GM21515 (cell line): ENCODE data around the gene PAGE2.
"Not testable (repeated sequence)": the region's sequence is repeated elsewhere in the genome, so short reads cannot be mapped to it uniquely, and the experiment has no call there.

ENCODE experiments used
- ATAC-seq: cut with Tn5 transposase; IDR thresholded peaks from one replicate; pipeline ENCODE4 v1.9.1; 2021; ENCODE audit not compliant: unreplicated experiment

PAGE2 gene

GRCh38 chrX:55120761-55121358 is 32.0 kb downstream of the PAGE2 start:
- ATAC-seq = no peak

GRCh38 chrX:55123900-55124299 is 35.1 kb downstream of the PAGE2 start:
- ATAC-seq = no peak

- ATAC-seq = no peak
Measured at GRCh38 chrX:55127692-55128091, 38.9 kb downstream of the PAGE2 start.

DNA sequence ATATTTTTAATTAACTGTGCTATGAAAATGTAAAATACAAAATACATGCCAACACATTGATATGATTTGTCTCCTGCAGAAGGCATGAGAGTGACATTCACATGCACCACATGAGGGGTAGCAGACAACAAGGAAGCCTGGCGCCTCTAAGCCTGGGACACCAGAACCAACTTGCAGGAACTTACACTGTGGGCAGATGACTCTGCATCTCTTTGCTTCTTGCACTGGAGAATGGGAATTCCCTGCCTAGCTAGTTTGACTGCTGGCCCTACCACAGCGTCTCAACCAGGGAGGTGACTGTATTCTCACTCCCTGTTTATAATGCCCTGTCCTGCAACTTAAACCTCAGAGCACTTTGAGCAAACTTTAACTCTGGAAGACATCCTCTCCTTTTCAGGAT is 40.5 kb downstream of the PAGE2 start:
- no peak for ATAC-seq

- ATAC-seq = no peak
Measured at GRCh38 chrX:55130481-55130880, 41.7 kb downstream of the PAGE2 start.

- no peak for ATAC-seq
Measured at GRCh38 chrX:55132416-55132815, 43.6 kb downstream of the PAGE2 start.

GRCh38 chrX:55135171-55135570 is 46.4 kb downstream of the PAGE2 start:
- no peak for ATAC-seq

DNA sequence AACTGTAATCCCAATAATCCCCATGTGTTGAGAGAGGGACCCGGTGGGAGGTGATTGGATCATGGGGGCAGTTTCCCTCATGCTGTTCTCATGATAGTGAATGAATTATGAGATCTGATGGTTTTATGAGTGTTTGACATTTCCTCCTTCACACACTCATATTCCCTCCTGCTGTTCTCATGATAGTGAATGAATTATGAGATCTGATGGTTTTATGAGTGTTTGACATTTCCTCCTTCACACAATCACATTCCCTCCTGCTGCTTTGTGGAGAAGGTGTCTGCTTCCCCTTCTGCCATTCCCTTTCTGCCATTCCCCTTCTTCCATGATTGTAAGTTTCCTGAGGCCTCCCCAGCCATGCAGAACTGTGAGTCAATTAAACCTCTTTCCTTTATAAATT is 52.0 kb downstream of the PAGE2 start:
- ATAC-seq = not testable (repeated sequence)
